ENCODE data around the gene PIGS.

DNA sequence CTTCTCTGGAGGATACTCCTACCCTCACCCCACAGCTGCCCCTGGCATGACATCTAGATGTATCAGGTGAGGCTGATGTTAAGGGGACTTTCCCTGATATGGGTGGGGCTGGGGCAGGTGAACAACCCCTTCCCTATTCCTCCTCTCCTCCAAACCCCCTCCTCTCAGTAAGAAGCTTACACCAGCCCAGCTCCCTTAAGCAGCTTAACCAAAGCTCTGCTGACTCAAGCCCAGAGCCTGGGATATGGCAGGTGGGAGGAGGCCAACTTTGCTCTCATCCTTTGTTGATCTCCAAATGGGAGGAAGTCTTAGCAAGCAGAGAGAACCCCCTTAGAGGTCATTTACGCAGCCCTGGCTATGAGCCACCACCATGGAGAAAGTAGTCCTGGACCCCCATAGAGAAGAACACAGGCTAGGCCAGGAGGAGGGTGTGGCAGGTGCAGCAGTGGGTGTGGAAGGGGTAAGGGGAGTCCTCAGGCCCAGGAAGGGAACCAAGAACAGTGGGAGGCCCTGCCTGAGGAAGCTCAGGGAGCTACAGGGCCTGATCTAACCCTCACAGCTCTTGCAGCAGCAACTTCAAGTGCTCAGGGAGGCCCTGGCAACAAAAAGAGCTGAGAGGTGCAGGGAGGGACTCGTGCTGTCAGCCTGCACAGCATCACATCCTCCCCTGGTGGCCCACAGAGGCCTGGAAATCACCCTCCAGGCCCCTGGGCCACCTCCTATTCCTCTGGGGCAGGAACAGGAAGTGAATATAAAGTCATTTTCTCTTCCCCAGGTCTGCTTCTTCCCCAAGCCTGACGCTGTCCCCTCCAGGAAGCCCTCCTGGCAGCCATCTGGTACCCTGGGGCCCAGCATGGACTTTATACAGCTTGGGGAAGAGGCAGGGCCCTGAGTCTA lies 21.8 kb downstream of the PIGS start:
- no peak for TF ChIP-seq EZH2 (IDR thresholded peaks at IDR 0.05; ENCODE audit: low read length, missing control alignments)
- TF ChIP-seq, protein P1, sequence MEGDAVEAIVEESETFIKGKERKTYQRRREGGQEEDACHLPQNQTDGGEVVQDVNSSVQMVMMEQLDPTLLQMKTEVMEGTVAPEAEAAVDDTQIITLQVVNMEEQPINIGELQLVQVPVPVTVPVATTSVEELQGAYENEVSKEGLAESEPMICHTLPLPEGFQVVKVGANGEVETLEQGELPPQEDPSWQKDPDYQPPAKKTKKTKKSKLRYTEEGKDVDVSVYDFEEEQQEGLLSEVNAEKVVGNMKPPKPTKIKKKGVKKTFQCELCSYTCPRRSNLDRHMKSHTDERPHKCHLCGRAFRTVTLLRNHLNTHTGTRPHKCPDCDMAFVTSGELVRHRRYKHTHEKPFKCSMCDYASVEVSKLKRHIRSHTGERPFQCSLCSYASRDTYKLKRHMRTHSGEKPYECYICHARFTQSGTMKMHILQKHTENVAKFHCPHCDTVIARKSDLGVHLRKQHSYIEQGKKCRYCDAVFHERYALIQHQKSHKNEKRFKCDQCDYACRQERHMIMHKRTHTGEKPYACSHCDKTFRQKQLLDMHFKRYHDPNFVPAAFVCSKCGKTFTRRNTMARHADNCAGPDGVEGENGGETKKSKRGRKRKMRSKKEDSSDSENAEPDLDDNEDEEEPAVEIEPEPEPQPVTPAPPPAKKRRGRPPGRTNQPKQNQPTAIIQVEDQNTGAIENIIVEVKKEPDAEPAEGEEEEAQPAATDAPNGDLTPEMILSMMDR (conservative IDR thresholded peaks at IDR 0.05 in 1 of 2, IDR thresholded peaks at IDR 0.05 in 1 of 2; ENCODE audit: low read depth in 1 of 2, low read length in 2 of 2): no peak
